IMR-90 (cell line): ENCODE data around the gene RTL5. TPM values are rescaled to one million over a fixed set of nuclear protein-coding genes. Genes with fewer than 3 reads are reported as not detected.

Source experiments
- ATAC-seq: fragments of 200-7000 bp; cut with Tn5 transposase; 2 replicates; pipeline ENCODE4 v1.9.1; 2020; ENCODE audit warnings: low read depth, mild to moderate bottlenecking, moderate library complexity
- BruUV-seq: library from RNA; stranded (reverse); fragments of 400-500 nt; replicated peaks from 2 replicates; lab custom pipeline; 2021; lab: Mats Ljungman, UMichigan
- CTCF ChIA-PET: fragments of 300-600 bp; formaldehyde crosslinking; extraction: SDS; loops from one replicate; lab custom pipeline; 2021; ENCODE audit warnings: antibody characterized with exemption; lab: Yijun Ruan, JAX
- POLR2A ChIA-PET: fragments of 300-600 bp; sonication (Branson Sonifier 250); formaldehyde crosslinking; loops from one replicate; lab custom pipeline; 2022; ENCODE audit warnings: antibody characterized with exemption; ENCODE audit not compliant: unreplicated experiment; lab: Charles Lee
- DNase-seq: peaks from one replicate; pipeline ENCODE4 v3.0.0; 2013
- H2AFZ ChIP-seq: replicated peaks from 2 replicates; pipeline ENCODE3; 2013; ENCODE audit warnings: low read length, mild to moderate bottlenecking; ENCODE audit not compliant: poor library complexity
- H2AK5ac ChIP-seq: 2 replicates; pipeline ENCODE4 v1.6.1; 2013; ENCODE audit warnings: low read depth, low read length, inconsistent platforms
- H2AK9ac ChIP-seq: replicated peaks from 2 replicates; pipeline ENCODE3; 2013; ENCODE audit warnings: mild to moderate bottlenecking, low read depth, low read length, moderate library complexity; ENCODE audit not compliant: poor library complexity
- H2BK120ac ChIP-seq: 2 replicates; pipeline ENCODE4 v1.6.1; 2013; ENCODE audit warnings: low read depth, low read length, inconsistent platforms
- H2BK15ac ChIP-seq: 3 replicates; pipeline ENCODE4 v1.6.1; 2013; ENCODE audit warnings: low read depth, low read length, inconsistent platforms
- H2BK20ac ChIP-seq: 2 replicates; pipeline ENCODE4 v1.6.1; 2013; ENCODE audit warnings: low read depth, mild to moderate bottlenecking, inconsistent platforms, low read length, moderate library complexity
- H2BK5ac ChIP-seq: 2 replicates; pipeline ENCODE4 v1.6.1; 2013; ENCODE audit warnings: mild to moderate bottlenecking, low read depth, low read length, inconsistent platforms; ENCODE audit not compliant: poor library complexity, severe bottlenecking
- H3K14ac ChIP-seq: replicated peaks from 2 replicates; pipeline ENCODE4 v1.6.1; 2013; ENCODE audit warnings: low read depth, low read length, inconsistent platforms
- H3K18ac ChIP-seq: 2 replicates; pipeline ENCODE4 v1.6.1; 2013; ENCODE audit warnings: low read depth, low read length, control low read depth
- H3K23ac ChIP-seq: 2 replicates; pipeline ENCODE4 v1.6.1; 2013; ENCODE audit warnings: low read depth, low read length, inconsistent platforms
- H3K27ac ChIP-seq: 2 replicates; pipeline ENCODE4 v1.5.1; 2013; ENCODE audit warnings: mild to moderate bottlenecking, control low read depth, low read length; ENCODE audit not compliant: insufficient read depth
- H3K27me3 ChIP-seq: 2 replicates; pipeline ENCODE4 v1.6.1; 2013; ENCODE audit warnings: low read length; ENCODE audit not compliant: control insufficient read depth, insufficient read depth
- H3K36me3 ChIP-seq: 2 replicates; pipeline ENCODE4 v1.6.1; 2013; ENCODE audit warnings: low read length, mixed read lengths; ENCODE audit not compliant: control insufficient read depth, insufficient read depth
- H3K4ac ChIP-seq: 2 replicates; pipeline ENCODE4 v1.6.1; 2013; ENCODE audit warnings: low read depth, low read length, inconsistent platforms
- H3K4me1 ChIP-seq: 2 replicates; pipeline ENCODE4 v1.6.1; 2013; ENCODE audit warnings: low read length, mixed read lengths; ENCODE audit not compliant: control insufficient read depth, insufficient read depth
- H3K4me2 ChIP-seq: 2 replicates; pipeline ENCODE4 v1.6.1; 2013; ENCODE audit warnings: low read depth, mild to moderate bottlenecking, control low read depth, low read length, moderate library complexity
- H3K4me3 ChIP-seq: 2 replicates; pipeline ENCODE4 v1.5.1; 2013; ENCODE audit warnings: low read depth, mild to moderate bottlenecking, control low read depth, low read length, moderate library complexity; ENCODE audit not compliant: insufficient read depth
- H3K56ac ChIP-seq: 2 replicates; pipeline ENCODE4 v1.6.1; 2013; ENCODE audit warnings: low read length, inconsistent platforms; ENCODE audit not compliant: insufficient read depth; ENCODE audit errors: extremely low read depth
- H3K79me1 ChIP-seq, 2 experiments: 2 replicates each; pipeline ENCODE4 v1.6.1; 2013; ENCODE audit warnings: low read length in 2 of 2, inconsistent platforms in 1 of 2, low read depth in 1 of 2
- H3K9ac ChIP-seq: 2 replicates; pipeline ENCODE4 v1.6.1; 2013; ENCODE audit warnings: low read depth, low read length, control low read depth
- H3K9me1 ChIP-seq: 2 replicates; pipeline ENCODE4 v1.6.1; 2013; ENCODE audit warnings: low read length, inconsistent platforms; ENCODE audit not compliant: insufficient read depth
- H3K9me3 ChIP-seq: 2 replicates; pipeline ENCODE4 v1.6.1; 2013; ENCODE audit warnings: low read length; ENCODE audit not compliant: control insufficient read depth, insufficient read depth
- H4K20me1 ChIP-seq: 2 replicates; pipeline ENCODE4 v1.6.1; 2013; ENCODE audit warnings: low read length, inconsistent platforms; ENCODE audit not compliant: insufficient read depth
- H4K5ac ChIP-seq: 2 replicates; pipeline ENCODE4 v1.6.1; 2013; ENCODE audit warnings: mild to moderate bottlenecking, low read depth, low read length, control low read depth
- H4K8ac ChIP-seq, 2 experiments: 2 replicates each; pipeline ENCODE4 v1.6.1; 2013; ENCODE audit warnings: low read depth in 2 of 2, low read length in 2 of 2, control low read depth in 1 of 2, inconsistent platforms in 1 of 2
- H4K91ac ChIP-seq: 2 replicates; pipeline ENCODE4 v1.6.1; 2013; ENCODE audit warnings: low read depth, low read length, inconsistent platforms; ENCODE audit not compliant: insufficient read depth
- CHD1 ChIP-seq: IDR thresholded peaks from 2 replicates; pipeline ENCODE4 v1.6.1; 2012; ENCODE audit warnings: low read depth, low read length, improper control_type of control experiment
- FOS ChIP-seq: fragments of 150-350 bp; IDR thresholded peaks from 2 replicates; pipeline ENCODE4 v1.6.1; 2016; ENCODE audit warnings: low read depth, low read length
- MAFK ChIP-seq: IDR thresholded peaks from 2 replicates; pipeline ENCODE4 v1.6.1; 2012; ENCODE audit warnings: low read depth, low read length, improper control_type of control experiment
- MAZ ChIP-seq: IDR thresholded peaks from 2 replicates; pipeline ENCODE4 v1.6.1; 2012; ENCODE audit warnings: low read depth, mild to moderate bottlenecking, low read length, improper control_type of control experiment, moderate library complexity, borderline replicate concordance
- MXI1 ChIP-seq: IDR thresholded peaks from 2 replicates; pipeline ENCODE4 v1.6.1; 2012; ENCODE audit warnings: low read depth, mild to moderate bottlenecking, low read length, moderate library complexity, borderline replicate concordance
- NFE2L2 ChIP-seq: fragments of 150-350 bp; IDR thresholded peaks from 2 replicates; pipeline ENCODE4 v1.6.1; 2016; ENCODE audit warnings: low read depth, mild to moderate bottlenecking, low read length
- POLR2A ChIP-seq: IDR thresholded peaks from 2 replicates; pipeline ENCODE4 v1.6.1; 2012; ENCODE audit warnings: mild to moderate bottlenecking, low read depth, low read length
- RAD21 ChIP-seq: IDR thresholded peaks from 2 replicates; pipeline ENCODE4 v1.6.1; 2012; ENCODE audit warnings: low read length, improper control_type of control experiment
- WGBS, 2 experiments: methylation state at CpG; one replicate each; pipeline versions ENCODE4 v1.1.5 to v1.1.7; 2013; ENCODE audit warnings: missing lambda C conversion rate in 2 of 2; ENCODE audit not compliant: insufficient read length in 1 of 2; ENCODE audit errors: extremely low coverage in 2 of 2; 5-methylcytosine and 5-hydroxymethylcytosine counted together
- dilution Hi-C: fragments of 300-500 bp; cut with HindIII; formaldehyde crosslinking; loops from one replicate; pipeline ENCODE4 v1.14.3; 2018; ENCODE audit warnings: low sequenced_read_pairs; ENCODE audit not compliant: unreplicated experiment
- in situ Hi-C: fragments of 300-500 bp; cut with MboI; formaldehyde crosslinking; loops from 3 replicates; pipeline ENCODE4 v1.14.3; 2019; ENCODE audit warnings: low sequenced_read_pairs, inconsistent platforms, mixed read lengths
- intact Hi-C: fragments of 100-400 bp; cut with micrococcal nuclease; formaldehyde crosslinking; loops from 2 replicates; pipeline ENCODE4 v1.10.0; 2022
- polyA plus RNA-seq, 3 experiments: library from polyadenylated mRNA; depleted of rRNA; stranded (reverse); fragments of >200 nt; gene quantifications; 2 replicates each; pipeline ENCODE4 v1.2.3, GENCODE V29; 2012; ENCODE audit warnings: low replicate concordance in 1 of 3
- total RNA-seq: library from RNA; depleted of rRNA; stranded (reverse); fragments of >200 nt; gene quantifications from 2 replicates; pipeline ENCODE4 v1.2.3, GENCODE V29; 2012
- TF ChIP-seq, protein P1 (sequence below): fragments of 150-350 bp; IDR thresholded peaks from 2 replicates; pipeline ENCODE4 v1.6.1; 2017; ENCODE audit warnings: mild to moderate bottlenecking, antibody characterized with exemption, low read length, low read depth

RTL5 gene
- total and polyA plus RNA-seq, 2 of the 4 experiments (the other 2 are of a cell fraction): 0.90 to 2.5 TPM

GRCh38 chrX:72100824-72101351 lies 30.8 kb downstream of the RTL5 start:
- Histone ChIP-seq H2AFZ (no peak overlapping the region), H4K8ac (no peak overlapping the region), H3K27me3 (peaks cover 55% of the 10 kb centered on the region), H4K20me1 (0 out of 2 replicates have a peak, but pooled peaks cover 4% of the 10 kb centered on the region), H3K9ac (no peak overlapping the region), H2AK9ac (no peak overlapping the region), H3K4me2 (no peak overlapping the region), H3K27ac (no peak overlapping the region), H2AK5ac (no peak overlapping the region), H3K36me3 (no peaks in the 10 kb centered on the region), H3K9me3 (no peaks in the 10 kb centered on the region), H3K9me1 (no peaks in the 10 kb centered on the region), H3K14ac (no peak overlapping the region), H4K5ac (no peak overlapping the region), H3K23ac (no peak overlapping the region), H4K91ac (no peak overlapping the region), H2BK120ac (no peak overlapping the region), H3K4me1 (no peaks in the 10 kb centered on the region), H2BK5ac (no peak overlapping the region), H3K56ac (no peak overlapping the region), H3K4me3 (no peak overlapping the region), H3K79me1 (no peaks in the 10 kb centered on the region), H2BK15ac (no peak overlapping the region), H2BK20ac (no peak overlapping the region), H3K4ac (no peak overlapping the region), H3K18ac (no peak overlapping the region)
- dilution Hi-C loops (no loop called here), intact Hi-C loops (no loop called here), in situ Hi-C loops (no loop called here)
- ATAC-seq (no peak), DNase-seq (no peak)
- ChIA-PET POLR2A (interaction anchor here (0.6 kb wide), 1 partner anchor 9 kb away, joined by 4 read pairs; no protein-coding TSS in a partner anchor), CTCF (no interaction called here)
- WGBS, 2 experiments: 79% methylated on average over 3 of the region's 9 CpGs; no CpG with 5 or more reads in 1 of the 2 experiments
- BruUV-seq: no TSS peak
- no peak for TF ChIP-seq POLR2A
- TF ChIP-seq NFE2L2: no peak
- no peak for TF ChIP-seq FOS
- TF ChIP-seq RAD21: no peak
- TF ChIP-seq CHD1: no peak
- no peak for TF ChIP-seq MXI1
- TF ChIP-seq MAZ: no peak
- TF ChIP-seq, protein P1, sequence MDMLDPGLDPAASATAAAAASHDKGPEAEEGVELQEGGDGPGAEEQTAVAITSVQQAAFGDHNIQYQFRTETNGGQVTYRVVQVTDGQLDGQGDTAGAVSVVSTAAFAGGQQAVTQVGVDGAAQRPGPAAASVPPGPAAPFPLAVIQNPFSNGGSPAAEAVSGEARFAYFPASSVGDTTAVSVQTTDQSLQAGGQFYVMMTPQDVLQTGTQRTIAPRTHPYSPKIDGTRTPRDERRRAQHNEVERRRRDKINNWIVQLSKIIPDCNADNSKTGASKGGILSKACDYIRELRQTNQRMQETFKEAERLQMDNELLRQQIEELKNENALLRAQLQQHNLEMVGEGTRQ: no peak
- TF ChIP-seq MAFK: no peak
